D721Med (cell line): ENCODE data around the gene SSTR1.

Experiments
- DNase-seq: peaks from one replicate; pipeline ENCODE4 v3.0.0; 2011; ENCODE audit warnings: low spot score; ENCODE audit not compliant: insufficient read length
- FAIRE-seq: peaks from 2 replicates; lab custom pipeline; 2011; peaks lifted over from hg19 to GRCh38; lab: Jason Lieb, UNC
- CTCF ChIP-seq: IDR thresholded peaks from 2 replicates; pipeline ENCODE4 v1.5.1; 2012; ENCODE audit warnings: mild to moderate bottlenecking, control low read depth; ENCODE audit not compliant: insufficient read depth; ENCODE audit errors: missing control alignments

Gene SSTR1, protein sequence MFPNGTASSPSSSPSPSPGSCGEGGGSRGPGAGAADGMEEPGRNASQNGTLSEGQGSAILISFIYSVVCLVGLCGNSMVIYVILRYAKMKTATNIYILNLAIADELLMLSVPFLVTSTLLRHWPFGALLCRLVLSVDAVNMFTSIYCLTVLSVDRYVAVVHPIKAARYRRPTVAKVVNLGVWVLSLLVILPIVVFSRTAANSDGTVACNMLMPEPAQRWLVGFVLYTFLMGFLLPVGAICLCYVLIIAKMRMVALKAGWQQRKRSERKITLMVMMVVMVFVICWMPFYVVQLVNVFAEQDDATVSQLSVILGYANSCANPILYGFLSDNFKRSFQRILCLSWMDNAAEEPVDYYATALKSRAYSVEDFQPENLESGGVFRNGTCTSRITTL

DNA sequence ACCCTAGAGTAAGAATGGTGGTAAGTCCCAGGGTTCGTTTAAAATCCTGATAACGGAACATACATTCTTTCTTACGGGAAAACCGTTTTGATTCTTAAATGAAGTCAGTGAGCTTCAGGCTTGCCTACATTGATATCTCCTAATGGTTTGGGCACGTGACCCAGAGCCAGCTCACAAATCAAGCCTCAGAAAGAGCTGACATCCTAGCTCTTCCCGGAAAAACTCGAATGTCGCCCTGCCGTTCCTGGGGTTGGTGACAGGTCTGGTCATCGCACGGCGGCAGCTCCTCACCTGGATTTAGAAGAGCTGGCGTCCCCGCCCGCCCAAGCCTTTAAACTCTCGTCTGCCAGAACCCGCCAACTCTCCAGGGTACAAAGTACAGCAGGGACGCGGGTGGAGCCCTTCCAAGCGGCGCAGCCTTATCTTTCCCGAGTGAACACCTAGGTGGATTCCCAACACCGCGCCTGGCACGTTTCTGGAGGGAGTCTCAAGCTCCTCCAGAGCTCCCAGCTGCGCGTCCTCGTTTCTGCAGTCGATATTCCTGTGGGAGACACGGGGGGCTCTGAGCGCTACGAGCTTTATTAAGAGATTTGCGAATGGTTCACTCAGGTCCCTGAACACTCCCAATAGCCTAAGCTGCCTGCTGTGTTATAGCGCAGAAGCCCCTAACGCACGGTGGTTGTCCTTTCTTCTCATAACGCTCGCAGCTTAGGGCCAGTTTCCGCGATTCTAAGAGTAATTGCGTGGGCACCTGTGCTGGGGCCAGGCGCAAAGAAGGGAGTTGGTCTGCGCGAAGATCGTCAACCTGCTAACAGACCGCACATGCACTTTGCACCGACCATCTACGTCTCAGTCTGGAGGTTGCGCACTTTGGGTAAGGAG lies at the start of gene SSTR1:
SSTR1 (plus strand) TSS at position 169 of the 882 bp plus-strand sequence. CDS start 1,486 bp downstream, outside the sequence.
- no peak for TF ChIP-seq CTCF
- FAIRE-seq = no peak
- no peak for DNase-seq

DNA sequence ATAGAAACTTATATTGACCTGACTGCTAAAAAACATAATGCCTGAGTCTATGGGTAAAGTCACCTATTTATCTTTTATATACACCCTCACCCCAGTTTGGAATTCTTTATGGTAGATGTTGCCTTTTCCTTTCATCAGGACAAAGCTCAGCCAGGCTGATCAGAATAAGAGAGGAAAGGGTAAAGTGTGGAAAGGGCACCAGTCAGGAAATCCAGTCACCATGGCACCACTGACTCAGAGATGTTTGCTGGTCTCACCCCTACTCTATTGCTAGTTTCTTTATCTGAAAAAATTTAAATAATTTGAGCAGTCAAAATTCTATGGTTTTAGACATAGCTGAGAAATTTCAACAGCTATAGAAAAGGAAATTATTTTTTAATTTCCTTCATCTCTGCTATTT lies 49.2 kb upstream of the SSTR1 start:
- TF ChIP-seq CTCF = no peak
- DNase-seq = no peak
- FAIRE-seq = no peak

DNA sequence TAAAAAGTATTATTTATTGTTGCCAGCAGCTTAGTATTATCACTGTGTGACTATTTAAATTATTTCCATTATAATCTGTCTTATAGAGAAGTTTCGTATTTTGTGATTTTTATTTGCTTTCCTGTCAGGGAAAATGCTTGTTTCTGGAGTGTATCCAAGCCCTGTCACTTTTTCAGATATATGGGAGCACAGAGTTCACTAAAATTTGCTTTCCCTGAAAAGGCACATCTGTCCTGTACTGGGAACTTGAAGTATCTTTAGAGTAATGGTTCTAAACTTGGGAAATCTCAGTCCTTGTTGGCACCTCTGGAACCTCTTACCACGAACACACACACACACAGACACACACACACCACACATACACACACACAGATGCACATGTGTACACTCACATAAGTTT lies 39.3 kb upstream of the SSTR1 start:
- FAIRE-seq = no peak
- no peak for TF ChIP-seq CTCF
- no peak for DNase-seq

- TF ChIP-seq CTCF = no peak
- DNase-seq (no peak), FAIRE-seq (no peak)
These were observed 36.5 kb upstream of the SSTR1 start for GRCh38 chr14:38171197-38171596.

GRCh38 chr14:38174711-38175110 lies 33.0 kb upstream of the SSTR1 start:
- DNase-seq (no peak), FAIRE-seq (no peak)
- TF ChIP-seq CTCF = no peak

GRCh38 chr14:38175658-38176057 lies 32.0 kb upstream of the SSTR1 start:
- no peak for FAIRE-seq
- TF ChIP-seq CTCF = no peak
- DNase-seq = no peak
